ENCODE results near the gene CHORDC1. TPM values are rescaled to one million over a fixed set of nuclear protein-coding genes. Genes with fewer than 3 reads are reported as not detected.

CHORDC1 gene
- total and polyA plus RNA-seq, 10 of the 15 experiments (the other 5 are each of a cell fraction or from before 2014, with no cell fraction given): 32.6 to 108 (median 54.3) TPM

GRCh38 chr11:90222459-90223247, at the start of gene CHORDC1 (continued):
- TF ChIP-seq ATF2 (IDR thresholded peaks at IDR 0.05; ENCODE audit: low read length) (no peak), BCL3 (IDR thresholded peaks at IDR 0.05; ENCODE audit: borderline replicate concordance, insufficient read depth, low read depth, low read length, poor library complexity, severe bottlenecking) (no peak), HDAC6 (IDR thresholded peaks at IDR 0.05; ENCODE audit: unreplicated experiment) (no peak), ZSCAN29 (IDR thresholded peaks at IDR 0.05) (no peak), NFYB (IDR thresholded peaks at IDR 0.05; ENCODE audit: insufficient read depth, low read depth, low read length) (no peak), SUPT20H (IDR thresholded peaks at IDR 0.05; ENCODE audit: borderline replicate concordance, control insufficient read depth, low read depth, low read length) (no peak), NKRF (conservative IDR thresholded peaks at IDR 0.05) (peak; percentile 67), MEF2B (IDR thresholded peaks at IDR 0.05; ENCODE audit: partially characterized antibody, poor library complexity, severe bottlenecking) (no peak), CEBPZ (IDR thresholded peaks at IDR 0.05; ENCODE audit: low read depth, low read length) (no peak), HDGF (IDR thresholded peaks at IDR 0.05) (no peak), ASH2L (IDR thresholded peaks at IDR 0.05; ENCODE audit: borderline replicate concordance, low read depth) (peak; percentile 75; the same call in 1 of the 2 replicates), ATF3 (IDR thresholded peaks at IDR 0.05; ENCODE audit: borderline replicate concordance, extremely low read depth, low read depth, low read length) (no peak), CUX1 (IDR thresholded peaks at IDR 0.05; ENCODE audit: insufficient replicate concordance, low read depth, low read length) (no peak)

Data from GM12878 (cell line).